GM19193 (cell line): Measurements from ENCODE around the gene WDTC1.

Experiments
- POLR2A ChIP-seq: IDR thresholded peaks from 4 replicates; pipeline ENCODE4 v1.6.1; 2011; ENCODE audit not compliant: insufficient read depth, insufficient read length; ENCODE audit errors: extremely low read depth

Gene WDTC1, protein sequence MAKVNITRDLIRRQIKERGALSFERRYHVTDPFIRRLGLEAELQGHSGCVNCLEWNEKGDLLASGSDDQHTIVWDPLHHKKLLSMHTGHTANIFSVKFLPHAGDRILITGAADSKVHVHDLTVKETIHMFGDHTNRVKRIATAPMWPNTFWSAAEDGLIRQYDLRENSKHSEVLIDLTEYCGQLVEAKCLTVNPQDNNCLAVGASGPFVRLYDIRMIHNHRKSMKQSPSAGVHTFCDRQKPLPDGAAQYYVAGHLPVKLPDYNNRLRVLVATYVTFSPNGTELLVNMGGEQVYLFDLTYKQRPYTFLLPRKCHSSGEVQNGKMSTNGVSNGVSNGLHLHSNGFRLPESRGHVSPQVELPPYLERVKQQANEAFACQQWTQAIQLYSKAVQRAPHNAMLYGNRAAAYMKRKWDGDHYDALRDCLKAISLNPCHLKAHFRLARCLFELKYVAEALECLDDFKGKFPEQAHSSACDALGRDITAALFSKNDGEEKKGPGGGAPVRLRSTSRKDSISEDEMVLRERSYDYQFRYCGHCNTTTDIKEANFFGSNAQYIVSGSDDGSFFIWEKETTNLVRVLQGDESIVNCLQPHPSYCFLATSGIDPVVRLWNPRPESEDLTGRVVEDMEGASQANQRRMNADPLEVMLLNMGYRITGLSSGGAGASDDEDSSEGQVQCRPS

DNA sequence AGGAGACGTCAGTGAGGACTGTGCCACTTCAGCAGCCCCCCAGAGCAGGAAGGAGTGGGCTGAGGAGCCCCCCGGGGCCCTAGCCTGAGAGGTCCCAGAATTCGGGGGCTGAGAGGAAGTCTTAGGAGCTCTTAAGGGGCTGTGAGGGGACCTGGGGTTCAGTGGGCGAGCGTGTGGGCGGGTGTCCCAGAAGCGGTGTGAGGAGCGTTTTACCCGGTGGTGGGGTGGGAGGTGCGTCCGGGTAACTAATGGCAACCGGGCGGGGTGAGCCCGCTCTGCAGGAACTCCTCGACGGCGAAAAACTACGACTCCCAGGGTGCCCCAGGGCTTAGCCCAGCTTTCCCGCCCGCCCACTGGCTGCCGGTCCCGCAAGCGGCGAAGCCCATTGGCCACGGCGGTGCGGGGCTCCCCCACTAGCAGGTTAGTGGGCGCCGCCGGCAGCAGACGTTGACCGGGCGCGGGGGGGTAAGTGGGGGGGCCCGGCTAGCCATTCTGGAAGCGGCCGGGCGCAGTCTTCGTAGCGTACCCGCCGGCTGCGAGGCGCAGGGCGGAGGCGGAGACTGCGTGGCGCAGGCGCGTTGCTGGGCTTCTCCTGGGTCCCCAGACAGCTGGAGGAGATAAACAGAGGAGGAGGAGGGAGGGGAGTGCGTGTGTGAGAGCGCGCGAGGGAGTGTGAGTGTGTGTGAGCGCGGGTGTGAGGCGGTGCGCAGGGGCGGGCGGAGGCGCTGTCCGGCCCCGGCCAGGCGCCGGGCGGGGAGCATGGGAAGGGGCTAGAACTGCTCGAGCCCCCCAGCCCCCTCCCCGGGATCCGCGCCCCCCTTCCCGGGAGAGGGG, at the start of gene WDTC1:
Gene WDTC1 (plus strand): TSS at position 584 of the 834 bp plus-strand sequence. CDS start 26,423 bp downstream, outside the sequence.
- TF ChIP-seq POLR2A = peak; percentile 45

GRCh38 chr1:27192039-27192529, 42.3 kb upstream of the WDTC1 start:
- TF ChIP-seq POLR2A = no peak

GRCh38 chr1:27193194-27193593, 41.2 kb upstream of the WDTC1 start:
- no peak for TF ChIP-seq POLR2A

- TF ChIP-seq POLR2A = no peak
Measured at GRCh38 chr1:27201295-27201694, 33.1 kb upstream of the WDTC1 start.

DNA sequence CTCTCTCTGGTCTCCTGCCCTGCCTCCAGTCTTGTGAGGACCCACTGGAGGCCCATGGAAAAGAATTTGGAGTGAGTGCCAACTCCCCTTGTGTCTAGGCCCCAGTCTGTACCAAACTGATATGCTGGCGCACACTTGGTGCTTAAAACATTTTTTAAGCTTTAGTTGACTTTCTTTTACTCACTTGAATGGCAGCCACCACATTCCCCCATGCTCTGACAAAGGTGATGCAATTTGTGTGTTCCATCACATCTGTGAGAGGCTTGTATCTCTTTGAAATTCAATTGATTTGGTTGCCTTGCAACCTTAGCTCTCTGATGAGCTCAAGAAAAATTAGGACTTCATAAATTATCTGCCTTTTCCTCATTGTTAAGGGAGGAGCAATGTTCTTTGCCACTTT, 30.5 kb upstream of the WDTC1 start:
- TF ChIP-seq POLR2A = no peak

DNA sequence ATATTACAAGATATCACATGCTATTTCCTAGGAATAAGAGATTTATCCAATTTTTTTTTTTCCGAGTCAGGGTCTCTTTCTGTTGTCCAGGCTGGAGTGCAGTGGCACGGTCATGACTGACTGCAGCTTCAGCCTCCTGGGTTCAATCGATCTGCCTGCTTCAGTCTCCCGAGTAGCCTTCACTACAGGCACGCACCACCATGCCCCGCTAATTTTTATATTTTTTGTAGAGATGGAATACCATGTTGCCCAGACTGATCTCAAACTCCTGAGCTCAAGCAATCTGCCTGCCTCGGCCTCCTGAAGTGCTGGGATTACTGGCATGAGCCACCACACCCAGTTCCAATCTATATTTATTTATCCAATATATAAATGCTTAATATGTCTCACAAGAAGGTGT, 18.0 kb upstream of the WDTC1 start:
- TF ChIP-seq POLR2A = no peak

- no peak for TF ChIP-seq POLR2A
Measured at GRCh38 chr1:27217401-27217800, 17.0 kb upstream of the WDTC1 start.

DNA sequence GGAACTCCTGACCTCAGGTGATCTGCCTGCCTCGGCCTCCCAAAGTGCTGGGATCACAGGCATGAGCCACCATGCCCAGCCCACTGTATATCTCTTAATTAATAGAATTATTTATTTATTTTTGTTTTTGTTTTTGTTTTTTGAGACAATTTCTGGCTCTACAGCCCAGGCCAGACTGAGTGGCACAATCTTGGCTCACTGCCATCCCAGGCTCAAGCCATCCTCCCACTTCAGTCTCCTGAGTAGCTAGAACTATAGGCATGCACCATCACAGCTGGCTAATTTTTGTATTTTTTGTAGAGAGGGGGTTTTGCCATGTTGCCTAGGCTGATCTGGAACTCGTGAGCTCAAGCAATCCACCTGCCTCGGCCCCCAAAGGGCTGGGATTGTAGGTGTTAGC, 15.7 kb upstream of the WDTC1 start:
- TF ChIP-seq POLR2A = no peak

- no peak for TF ChIP-seq POLR2A
Measured at GRCh38 chr1:27220096-27220495, 14.3 kb upstream of the WDTC1 start.

GRCh38 chr1:27225621-27226020, 8.8 kb upstream of the WDTC1 start:
- no peak for TF ChIP-seq POLR2A

- no peak for TF ChIP-seq POLR2A
Measured at GRCh38 chr1:27227765-27228164, 6.7 kb upstream of the WDTC1 start.

DNA sequence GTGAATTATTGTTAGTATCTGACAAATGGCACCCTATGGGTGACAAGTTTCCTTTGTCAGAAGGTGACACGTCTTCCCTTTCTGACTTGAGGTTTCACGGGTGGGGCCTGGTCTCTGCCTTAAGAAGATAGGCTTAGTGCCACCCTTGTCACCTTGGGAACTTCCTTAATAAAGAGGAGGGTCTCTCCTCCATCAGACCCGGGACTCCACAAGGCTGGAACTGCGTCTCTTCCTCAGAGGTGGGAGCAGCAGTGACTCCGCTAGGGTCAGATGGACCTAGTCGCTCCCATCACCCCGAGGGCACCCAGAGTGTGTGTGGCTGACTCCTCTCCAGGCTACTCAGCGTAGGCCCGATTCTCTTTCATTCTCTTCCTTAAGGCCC, 774 bp upstream of the WDTC1 start:
- no peak for TF ChIP-seq POLR2A

GRCh38 chr1:27235827-27236226, 1.4 kb downstream of the WDTC1 start:
- TF ChIP-seq POLR2A = no peak

GRCh38 chr1:27237112-27237511, 2.7 kb downstream of the WDTC1 start:
- no peak for TF ChIP-seq POLR2A

- TF ChIP-seq POLR2A = no peak
Measured at GRCh38 chr1:27238032-27238431, 3.6 kb downstream of the WDTC1 start.
